Measurements from ENCODE around the gene ISCU. TPM values are rescaled to one million over a fixed set of nuclear protein-coding genes. Genes with fewer than 3 reads are reported as not detected.
A peak's percentile ranks its signal among the peaks of the same experiment; 100 is the strongest.

ISCU gene
- total and polyA plus RNA-seq, 9 of the 15 experiments (the other 6 are each of a cell fraction or from before 2014, with no cell fraction given), result 15.9 to 92.5 (median 77.3) TPM

DNA sequence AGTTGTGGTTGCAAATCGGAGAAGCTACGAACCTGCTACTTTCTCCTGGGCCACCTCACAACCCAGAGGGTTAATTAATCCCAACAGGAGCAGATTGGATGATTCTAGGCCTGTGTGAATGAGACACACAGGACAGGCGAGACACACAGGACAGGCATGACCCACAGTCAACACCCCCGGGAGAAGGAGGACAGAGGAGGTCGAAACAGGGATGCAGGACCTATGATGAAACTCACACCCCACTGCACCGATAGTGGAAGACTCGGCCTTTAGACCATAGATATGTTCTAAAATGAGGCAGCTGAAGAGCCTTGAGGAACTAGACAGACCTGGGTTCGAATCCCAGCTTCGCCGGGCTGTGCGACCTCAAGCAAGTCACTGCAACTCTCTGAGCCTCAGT is 23.9 kb downstream of the ISCU start:
- Histone ChIP-seq H3K27ac (ENCODE audit: extremely low read depth, low read depth, low read length) (no peak overlapping the region), H3K4me3 (no peak overlapping the region), H2AFZ (ENCODE audit: low read depth, low read length) (no peak overlapping the region), H3K27me3 (ENCODE audit: control insufficient read depth in 2 of 2, insufficient read depth in 2 of 2, low read length in 2 of 2) (peaks cover 2 to 51% of the 10 kb centered on the region in 2 experiments; a peak in 4 of 5 replicates), H3K9me3 (replicated peaks; ENCODE audit: control insufficient read depth, insufficient read depth, low read depth, low read length) (no peaks in the 10 kb centered on the region), H4K20me1 (replicated peaks; ENCODE audit: control insufficient read depth, insufficient read depth, low read length) (no peaks in the 10 kb centered on the region; the same call in 1 of the 2 replicates), H3K79me2 (ENCODE audit: control insufficient read depth, insufficient read depth, low read length) (no peaks in the 10 kb centered on the region), H3K36me3 (ENCODE audit: control insufficient read depth, insufficient read depth, low read length) (no peaks in the 10 kb centered on the region), H3K9ac (ENCODE audit: insufficient read depth in 1 of 2, low read depth in 2 of 2, low read length in 2 of 2) (no peak overlapping the region), H3K9me1 (ENCODE audit: control insufficient read depth, insufficient read depth, low read length) (no peaks in the 10 kb centered on the region), H3K4me1 (replicated peaks in 1 of 2; ENCODE audit: control insufficient read depth in 2 of 2, insufficient read depth in 2 of 2, low read length in 2 of 2) (peaks cover 0 to 12% of the 10 kb centered on the region in 2 experiments; a peak in 1 of 5 replicates), H3K4me2 (ENCODE audit: insufficient read depth, low read length) (no peak overlapping the region)
- 8% methylated on average over 10 of the region's 11 CpGs for WGBS (ENCODE audit: insufficient coverage, low coverage, missing lambda C conversion rate)
- FAIRE-seq (no peak), ATAC-seq (no peak), DNase-seq (ENCODE audit: extremely low read depth in 1 of 4, low spot score in 3 of 4) (no peak)
- TF ChIP-seq, protein P1, sequence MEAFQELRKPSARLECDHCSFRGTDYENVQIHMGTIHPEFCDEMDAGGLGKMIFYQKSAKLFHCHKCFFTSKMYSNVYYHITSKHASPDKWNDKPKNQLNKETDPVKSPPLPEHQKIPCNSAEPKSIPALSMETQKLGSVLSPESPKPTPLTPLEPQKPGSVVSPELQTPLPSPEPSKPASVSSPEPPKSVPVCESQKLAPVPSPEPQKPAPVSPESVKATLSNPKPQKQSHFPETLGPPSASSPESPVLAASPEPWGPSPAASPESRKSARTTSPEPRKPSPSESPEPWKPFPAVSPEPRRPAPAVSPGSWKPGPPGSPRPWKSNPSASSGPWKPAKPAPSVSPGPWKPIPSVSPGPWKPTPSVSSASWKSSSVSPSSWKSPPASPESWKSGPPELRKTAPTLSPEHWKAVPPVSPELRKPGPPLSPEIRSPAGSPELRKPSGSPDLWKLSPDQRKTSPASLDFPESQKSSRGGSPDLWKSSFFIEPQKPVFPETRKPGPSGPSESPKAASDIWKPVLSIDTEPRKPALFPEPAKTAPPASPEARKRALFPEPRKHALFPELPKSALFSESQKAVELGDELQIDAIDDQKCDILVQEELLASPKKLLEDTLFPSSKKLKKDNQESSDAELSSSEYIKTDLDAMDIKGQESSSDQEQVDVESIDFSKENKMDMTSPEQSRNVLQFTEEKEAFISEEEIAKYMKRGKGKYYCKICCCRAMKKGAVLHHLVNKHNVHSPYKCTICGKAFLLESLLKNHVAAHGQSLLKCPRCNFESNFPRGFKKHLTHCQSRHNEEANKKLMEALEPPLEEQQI (IDR thresholded peaks at IDR 0.05), result no peak
- TF ChIP-seq ELF1 (tag; IDR thresholded peaks at IDR 0.05) (no peak), RBM25 (IDR thresholded peaks at IDR 0.05; ENCODE audit: low read depth, low read length, severe bottlenecking) (peak; percentile 8), KAT2B (IDR thresholded peaks at IDR 0.05; ENCODE audit: low read depth, low read length) (no peak)
- TF ChIP-seq, protein P2, sequence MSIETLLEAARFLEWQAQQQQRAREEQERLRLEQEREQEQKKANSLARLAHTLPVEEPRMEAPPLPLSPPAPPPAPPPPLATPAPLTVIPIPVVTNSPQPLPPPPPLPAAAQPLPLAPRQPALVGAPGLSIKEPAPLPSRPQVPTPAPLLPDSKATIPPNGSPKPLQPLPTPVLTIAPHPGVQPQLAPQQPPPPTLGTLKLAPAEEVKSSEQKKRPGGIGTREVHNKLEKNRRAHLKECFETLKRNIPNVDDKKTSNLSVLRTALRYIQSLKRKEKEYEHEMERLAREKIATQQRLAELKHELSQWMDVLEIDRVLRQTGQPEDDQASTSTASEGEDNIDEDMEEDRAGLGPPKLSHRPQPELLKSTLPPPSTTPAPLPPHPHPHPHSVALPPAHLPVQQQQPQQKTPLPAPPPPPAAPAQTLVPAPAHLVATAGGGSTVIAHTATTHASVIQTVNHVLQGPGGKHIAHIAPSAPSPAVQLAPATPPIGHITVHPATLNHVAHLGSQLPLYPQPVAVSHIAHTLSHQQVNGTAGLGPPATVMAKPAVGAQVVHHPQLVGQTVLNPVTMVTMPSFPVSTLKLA (conservative IDR thresholded peaks at IDR 0.05), result no peak
- ChIA-PET POLR2A (interaction anchor here (0.5 to 1.6 kb wide), 4 partner anchors 10 to 18 kb away, joined by 3 to 5 read pairs (median 4); no protein-coding TSS in a partner anchor), CTCF (ENCODE audit: low intra/inter-chr PET ratio) (no interaction called here)
- no TSS peak for BruUV-seq (replicated peaks)
- in situ Hi-C loops (cut with MboI) (no loop called here), intact Hi-C loops (cut with micrococcal nuclease) (no loop called here)
